Liver (tissue), 9 donors: ENCODE data around the gene DCDC1. TPM values are rescaled to one million over a fixed set of nuclear protein-coding genes. Genes with fewer than 3 reads are reported as not detected.

ENCODE experiments used
- DNase-seq: peaks from one replicate; pipeline ENCODE4 v3.0.0-alpha.2; 2017; ENCODE audit warnings: low spot score
- H3K27ac ChIP-seq, 2 donors: one replicate each; pipeline ENCODE4 v1.7.0; 2013; ENCODE audit warnings: inconsistent platforms in 2 of 2, low read length in 2 of 2, control low read depth in 1 of 2, low read depth in 1 of 2, mild to moderate bottlenecking in 1 of 2
- H3K27me3 ChIP-seq, 4 donors: one replicate each; pipeline versions ENCODE4 v1.6.1 to v1.7.0; 2013; ENCODE audit warnings: low read length in 3 of 4, inconsistent platforms in 1 of 4, mild to moderate bottlenecking in 1 of 4, moderate library complexity in 1 of 4; ENCODE audit not compliant: control insufficient read depth in 4 of 4, insufficient read depth in 4 of 4
- H3K36me3 ChIP-seq, 4 donors: one replicate each; pipeline versions ENCODE4 v1.6.1 to v1.7.0; 2013; ENCODE audit warnings: low read length in 3 of 4, mild to moderate bottlenecking in 3 of 4, low read depth in 1 of 4, moderate library complexity in 1 of 4; ENCODE audit not compliant: control insufficient read depth in 4 of 4, insufficient read depth in 3 of 4
- H3K4me1 ChIP-seq, 4 donors: one replicate each; pipeline versions ENCODE4 v1.6.1 to v1.7.0; 2013; ENCODE audit warnings: low read length in 3 of 4, mild to moderate bottlenecking in 3 of 4, moderate library complexity in 1 of 4; ENCODE audit not compliant: control insufficient read depth in 4 of 4, insufficient read depth in 4 of 4
- H3K4me3 ChIP-seq, 3 donors: one replicate each; pipeline versions ENCODE4 v1.6.1 to v1.7.0; 2013; ENCODE audit warnings: low read length in 3 of 3, control low read depth in 1 of 3, low read depth in 1 of 3, mild to moderate bottlenecking in 1 of 3
- H3K9ac ChIP-seq, 2 donors: one replicate each; pipeline ENCODE4 v1.7.0; 2013; ENCODE audit warnings: low read length in 2 of 2, mild to moderate bottlenecking in 2 of 2, moderate library complexity in 2 of 2, control low read depth in 1 of 2, low read depth in 1 of 2
- H3K9me3 ChIP-seq, 4 donors: one replicate each; pipeline versions ENCODE4 v1.6.1 to v1.7.0; 2013; ENCODE audit warnings: low read length in 3 of 4; ENCODE audit not compliant: control insufficient read depth in 4 of 4
- ATF3 ChIP-seq: IDR thresholded peaks from 2 replicates; pipeline ENCODE4 v1.6.1; 2016; ENCODE audit warnings: antibody characterized with exemption
- CTCF ChIP-seq: fragments of 150-350 bp; IDR thresholded peaks from 2 replicates; pipeline ENCODE4 v1.5.1; 2017; ENCODE audit warnings: improper control_type of control experiment, low read depth, low read length; ENCODE audit not compliant: missing input control
- EGR1 ChIP-seq, 2 donors: IDR thresholded peaks; 2 replicates each; pipeline ENCODE4 v1.6.1; 2016 to 2018; ENCODE audit warnings: antibody characterized with exemption in 2 of 2, low read depth in 2 of 2
- FOXA1 ChIP-seq: IDR thresholded peaks from 2 replicates; pipeline ENCODE4 v1.6.1; 2016; ENCODE audit warnings: antibody characterized with exemption
- FOXA2 ChIP-seq: IDR thresholded peaks from 2 replicates; pipeline ENCODE4 v1.6.1; 2016; ENCODE audit warnings: antibody characterized with exemption
- GABPA ChIP-seq, 2 donors: IDR thresholded peaks in 1 of 2; conservative IDR thresholded peaks in 1 of 2; 2 replicates each; pipeline ENCODE4 v1.6.1; 2016; ENCODE audit warnings: antibody characterized with exemption in 2 of 2, mild to moderate bottlenecking in 1 of 2, moderate library complexity in 1 of 2
- HNF4A ChIP-seq, 2 donors: conservative IDR thresholded peaks; 2 replicates each; pipeline ENCODE4 v1.6.1; 2016; ENCODE audit warnings: antibody characterized with exemption in 2 of 2, mild to moderate bottlenecking in 2 of 2
- HNF4G ChIP-seq: IDR thresholded peaks from 2 replicates; pipeline ENCODE4 v1.6.1; 2016; ENCODE audit warnings: antibody characterized with exemption
- JUND ChIP-seq, 2 donors: IDR thresholded peaks; 2 replicates each; pipeline ENCODE4 v1.6.1; 2016; ENCODE audit warnings: antibody characterized with exemption in 2 of 2
- MAX ChIP-seq: IDR thresholded peaks from 2 replicates; pipeline ENCODE4 v1.6.1; 2016; ENCODE audit warnings: antibody characterized with exemption
- NR2F2 ChIP-seq: IDR thresholded peaks from 2 replicates; pipeline ENCODE4 v1.6.1; 2016; ENCODE audit warnings: antibody characterized with exemption
- RAD21 ChIP-seq, 2 donors: IDR thresholded peaks; 2 replicates each; pipeline ENCODE4 v1.6.1; 2016; ENCODE audit warnings: antibody characterized with exemption in 2 of 2, mild to moderate bottlenecking in 2 of 2
- REST ChIP-seq: IDR thresholded peaks from 2 replicates; pipeline ENCODE4 v1.6.1; 2016; ENCODE audit warnings: antibody characterized with exemption, mild to moderate bottlenecking
- RXRA ChIP-seq, 2 donors: IDR thresholded peaks; 2 replicates each; pipeline ENCODE4 v1.6.1; 2017 to 2018; ENCODE audit warnings: antibody characterized with exemption in 2 of 2, mild to moderate bottlenecking in 1 of 2
- SP1 ChIP-seq: IDR thresholded peaks from 2 replicates; pipeline ENCODE4 v1.6.1; 2018; ENCODE audit warnings: antibody characterized with exemption, mild to moderate bottlenecking
- TAF1 ChIP-seq: conservative IDR thresholded peaks from 2 replicates; pipeline ENCODE4 v1.6.1; 2016; ENCODE audit warnings: antibody characterized with exemption, mild to moderate bottlenecking
- YY1 ChIP-seq: IDR thresholded peaks from 2 replicates; pipeline ENCODE4 v1.6.1; 2016; ENCODE audit warnings: antibody characterized with exemption, mild to moderate bottlenecking
- ZBTB33 ChIP-seq: IDR thresholded peaks from 2 replicates; pipeline ENCODE4 v1.6.1; 2016; ENCODE audit warnings: antibody characterized with exemption
- WGBS: extraction: QIAGEN DNeasy Blood & Tissue Kit; methylation state at CpG from one replicate; pipeline ENCODE4 v1.1.7; 2013; 5-methylcytosine and 5-hydroxymethylcytosine counted together
- polyA plus RNA-seq, 2 donors: library from polyadenylated mRNA; stranded (reverse) in 1 of 2; unstranded in 1 of 2; fragments of 200-250 nt in 1 of 2; fragments of >200 nt in 1 of 2; fragmentation: Nextera tagmentation in 1 of 2; extraction: Ambion mirVana in 1 of 2; gene quantifications; one replicate each; pipeline versions ENCODE4 v1.2.1 to v1.2.3, GENCODE V29; 2013 to 2015
- total RNA-seq, 2 donors: library from RNA; depleted of rRNA; stranded (reverse); fragments of >200 nt; gene quantifications; one replicate each; pipeline ENCODE4 v1.2.3, GENCODE V29; 2014
- donor health status: healthy.
- donor health status: healthy.
- donor health status: healthy.
- donor health status: healthy.
- donor health status: healthy.

DCDC1 gene
- total and polyA plus RNA-seq, 4 donors: 0.38 to 3.5 (median 2.0) TPM

GRCh38 chr11:31387379-31387778 lies 17.8 kb upstream of the DCDC1 start:
- H3K4me3 ChIP-seq: no peak overlapping the region
- H3K36me3 ChIP-seq: peaks cover 0 to 3% (median 0%) of the 10 kb centered on the region in 4 donors
- H3K9me3 ChIP-seq: no peaks in the 10 kb centered on the region
- no peak overlapping the region for H3K27ac ChIP-seq
- TF ChIP-seq TAF1: no peak
- TF ChIP-seq GABPA (IDR thresholded peaks at IDR 0.05 in 1 of 2, conservative IDR thresholded peaks at IDR 0.05 in 1 of 2): no peak
- TF ChIP-seq RXRA (IDR thresholded peaks at IDR 0.05): no peak
- TF ChIP-seq FOXA2: no peak
- no peak for TF ChIP-seq REST
- no peak for TF ChIP-seq ZBTB33
- no peak for TF ChIP-seq FOXA1
- no peak for TF ChIP-seq ATF3
- no peak for TF ChIP-seq JUND (IDR thresholded peaks at IDR 0.05)
- TF ChIP-seq EGR1 (IDR thresholded peaks at IDR 0.05; ENCODE audit: low read depth in 2 of 2): no peak
- TF ChIP-seq HNF4G: no peak
- TF ChIP-seq HNF4A (conservative IDR thresholded peaks at IDR 0.05): no peak
- no peak for TF ChIP-seq CTCF
- TF ChIP-seq RAD21 (IDR thresholded peaks at IDR 0.05): no peak
- TF ChIP-seq NR2F2: no peak
- no peak for TF ChIP-seq MAX
- TF ChIP-seq SP1: no peak
- TF ChIP-seq YY1: no peak
- DNase-seq: no peak
- no peaks in the 10 kb centered on the region for H3K27me3 ChIP-seq
- 97% methylated on average over 2 of the region's 2 CpGs for WGBS
- no peaks in the 10 kb centered on the region for H3K4me1 ChIP-seq
- H3K9ac ChIP-seq: no peak overlapping the region

- WGBS: 81% methylated on average over 1 of the region's 1 CpG
- Histone ChIP-seq H3K9me3 (no peaks in the 10 kb centered on the region), H3K27me3 (no peaks in the 10 kb centered on the region)
These were observed 13.6 kb upstream of the DCDC1 start for GRCh38 chr11:31383116-31383515.

More at GRCh38 chr11:31383116-31383515, 13.6 kb upstream of the DCDC1 start:
- no peak overlapping the region for H3K4me3 ChIP-seq
- no peak for DNase-seq
- H3K4me1 ChIP-seq: no peaks in the 10 kb centered on the region
- H3K27ac ChIP-seq: no peak overlapping the region
- no peak for TF ChIP-seq JUND (IDR thresholded peaks at IDR 0.05)
- no peak for TF ChIP-seq EGR1 (IDR thresholded peaks at IDR 0.05; ENCODE audit: low read depth in 2 of 2)
- no peak for TF ChIP-seq NR2F2
- TF ChIP-seq MAX: no peak
- no peak for TF ChIP-seq FOXA1
- TF ChIP-seq YY1: no peak
- TF ChIP-seq RXRA (IDR thresholded peaks at IDR 0.05): no peak
- no peak for TF ChIP-seq HNF4A (conservative IDR thresholded peaks at IDR 0.05)
- no peak for TF ChIP-seq SP1
- no peak for TF ChIP-seq TAF1
- no peak for TF ChIP-seq ATF3
- TF ChIP-seq HNF4G: no peak
- TF ChIP-seq RAD21 (IDR thresholded peaks at IDR 0.05): no peak
- peaks cover 0 to 6% (median 0%) of the 10 kb centered on the region in 4 donors for H3K36me3 ChIP-seq
- no peak overlapping the region for H3K9ac ChIP-seq
